CD4-positive, alpha-beta T cell treated with Interleukin-21 for 1 hour (primary cell): Measurements from ENCODE around the gene SEC23B.
A peak's percentile ranks its signal among the peaks of the same experiment; 100 is the strongest.
"Not testable (repeated sequence)": the region's sequence is repeated elsewhere in the genome, so short reads cannot be mapped to it uniquely, and the experiment has no call there.

ENCODE experiments used
- DNase-seq: peaks from one replicate; pipeline ENCODE4 v3.0.0-alpha.2; 2020

Gene SEC23B

DNA sequence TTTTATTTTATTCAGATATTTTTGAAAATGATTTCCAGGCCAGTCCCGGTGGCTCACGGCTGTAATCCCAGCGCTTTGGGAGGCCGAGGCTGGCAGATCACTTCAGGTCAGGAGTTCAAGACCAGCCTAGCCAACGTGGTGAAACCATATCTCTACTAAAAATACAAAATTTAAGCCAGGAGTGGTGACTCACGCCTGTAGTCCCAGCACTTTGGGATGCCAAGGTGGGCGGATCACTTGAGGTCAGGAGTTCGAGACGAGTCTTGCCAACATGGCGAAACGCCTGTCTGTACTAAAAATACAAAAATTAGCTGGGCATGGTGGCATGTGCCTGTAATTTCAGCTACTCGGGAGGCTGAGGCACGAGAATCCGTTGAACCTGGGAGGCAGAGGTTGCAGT, 19.0 kb downstream of the SEC23B start:
- DNase-seq = not testable (repeated sequence)

DNA sequence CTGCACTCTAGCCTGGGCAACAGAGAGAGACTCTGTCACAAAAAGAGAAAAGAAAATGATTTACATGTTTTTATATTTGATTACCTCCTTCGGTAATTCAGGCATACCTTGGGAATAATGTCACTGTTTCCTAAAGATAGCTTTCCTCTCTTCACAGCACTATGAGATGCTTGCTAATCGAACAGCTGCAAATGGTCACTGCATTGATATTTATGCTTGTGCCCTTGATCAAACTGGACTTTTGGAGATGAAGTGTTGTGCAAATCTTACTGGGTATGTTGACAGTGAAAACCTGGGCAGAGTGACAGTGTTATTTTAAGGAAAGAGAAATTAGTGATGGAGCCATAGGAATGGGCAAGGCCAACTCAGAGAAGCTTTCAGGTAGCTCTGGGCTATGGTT, 19.6 kb downstream of the SEC23B start:
- no peak for DNase-seq

DNA sequence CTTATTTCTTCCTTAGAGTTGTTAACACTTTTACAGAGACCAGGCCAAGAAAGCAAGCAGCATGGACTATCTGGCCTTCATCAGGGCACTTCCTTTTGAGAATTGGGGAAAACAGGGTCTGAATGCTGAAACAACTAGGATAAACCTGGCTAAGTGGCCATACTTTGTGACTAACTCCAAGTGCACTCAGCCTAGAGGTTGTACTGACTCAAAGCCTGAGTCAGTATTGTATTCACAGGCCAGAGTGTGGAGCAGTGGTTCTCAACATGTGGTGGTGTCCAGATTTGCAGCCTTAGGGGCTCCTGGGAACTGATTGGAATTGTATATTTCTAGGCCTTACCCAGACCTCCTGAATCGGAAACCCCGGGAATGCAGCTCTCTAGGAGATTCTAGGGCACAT, 20.1 kb downstream of the SEC23B start:
- DNase-seq = no peak

DNA sequence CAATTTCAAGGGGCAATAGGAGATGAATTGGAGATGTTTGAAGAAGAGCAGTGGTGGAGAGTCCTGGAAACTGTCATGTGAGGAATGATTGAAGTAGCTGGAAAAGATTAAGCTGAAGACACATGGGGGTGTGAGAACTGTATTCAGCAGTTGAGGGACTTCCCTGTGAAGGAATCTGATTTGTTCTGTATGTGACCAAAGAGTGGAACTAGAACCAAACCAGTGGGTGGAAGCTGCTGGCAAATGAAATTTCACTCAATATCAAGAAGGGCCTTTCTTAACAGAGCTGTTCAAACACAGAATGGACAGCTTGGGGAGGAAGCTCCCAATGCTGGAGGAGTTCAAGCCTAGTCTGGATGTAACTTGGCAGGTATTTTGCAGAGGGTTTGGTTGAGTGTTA, 21.3 kb downstream of the SEC23B start:
- DNase-seq = no peak

DNA sequence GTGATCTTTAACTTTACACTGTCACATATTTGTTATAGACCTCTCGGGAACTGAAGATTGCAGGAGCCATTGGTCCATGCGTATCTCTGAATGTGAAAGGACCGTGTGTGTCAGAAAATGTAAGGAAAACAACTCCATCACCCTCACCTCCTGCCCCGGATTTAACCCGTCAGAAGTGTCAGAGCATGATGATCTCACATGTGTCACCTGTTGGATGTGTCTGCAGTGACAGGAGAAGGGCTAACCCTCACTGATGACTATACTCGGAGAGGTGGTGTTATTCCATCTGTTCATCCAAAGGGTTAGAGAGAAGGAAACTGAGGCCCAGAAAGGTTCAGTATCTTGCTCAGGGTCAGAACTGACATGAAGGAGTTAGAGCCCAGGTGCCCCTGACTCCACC, 24.9 kb downstream of the SEC23B start:
- no peak for DNase-seq

DNA sequence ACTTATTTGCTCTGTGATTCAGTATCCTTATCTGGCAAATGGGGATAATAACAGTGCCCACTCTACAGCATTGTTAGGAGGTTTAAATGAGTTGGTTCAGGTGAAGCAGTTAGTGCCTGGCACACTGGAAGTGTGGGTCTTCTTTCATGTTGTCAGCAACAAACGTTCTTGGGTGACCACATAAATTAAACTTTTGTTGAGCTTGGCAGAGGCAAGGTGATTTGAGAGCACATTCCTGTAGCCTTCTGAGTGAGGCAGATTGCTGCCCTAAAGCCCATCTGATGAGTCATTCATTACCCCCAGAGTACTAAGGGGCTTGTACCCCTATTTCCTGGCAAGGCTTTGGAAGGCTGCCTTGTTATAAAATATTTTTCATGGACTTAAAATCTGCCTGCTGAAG, 25.8 kb downstream of the SEC23B start:
- no peak for DNase-seq

DNA sequence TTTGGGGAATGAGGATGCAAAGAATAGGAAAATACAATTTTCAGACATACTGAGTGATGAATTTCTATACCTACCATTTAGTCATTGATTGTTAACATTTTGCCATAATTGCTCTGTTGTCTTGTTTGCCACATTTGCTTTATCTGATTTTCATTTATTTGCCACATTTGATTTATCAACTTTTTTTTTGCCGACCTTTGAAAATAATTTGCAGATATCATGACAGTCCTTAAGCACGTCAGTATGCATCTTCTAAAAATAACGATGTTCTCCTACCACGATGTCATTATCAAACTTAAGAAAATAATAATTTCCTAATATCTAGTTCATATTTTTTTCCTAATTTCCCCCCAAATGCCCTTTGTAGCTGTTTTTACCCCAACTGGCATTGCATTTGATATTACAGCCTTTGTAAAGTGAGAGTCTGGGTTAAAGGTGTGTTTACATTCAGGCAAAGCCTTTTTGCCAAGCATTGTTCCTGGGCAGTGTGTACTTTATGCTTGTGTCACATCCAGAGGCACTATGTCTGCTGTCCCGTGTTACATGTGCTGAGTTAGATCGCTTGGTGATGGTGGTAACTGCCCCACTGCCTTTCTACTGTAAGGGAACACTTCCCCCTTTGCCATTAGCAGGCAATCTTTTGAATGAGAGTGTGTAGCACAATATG, 26.4 kb downstream of the SEC23B start:
- no peak for DNase-seq

DNA sequence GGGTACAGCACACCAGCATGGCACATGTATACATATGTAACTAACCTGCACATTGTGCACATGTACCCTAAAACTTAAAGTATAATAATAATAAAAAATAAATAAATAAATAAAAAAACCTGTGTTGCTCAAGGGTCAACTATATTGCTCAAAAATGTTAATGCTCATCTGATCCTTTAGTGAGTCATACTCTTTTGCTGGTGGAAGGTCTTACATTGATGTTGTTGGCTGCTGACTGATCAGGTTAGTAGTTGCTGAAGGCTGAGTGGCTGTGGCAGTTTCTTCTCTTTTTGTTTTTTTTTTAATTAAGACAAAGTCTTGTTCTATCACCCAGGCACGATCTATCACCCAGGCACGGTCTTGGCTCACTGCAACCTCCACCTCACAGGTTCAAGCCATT, 29.9 kb downstream of the SEC23B start:
- DNase-seq = no peak

DNA sequence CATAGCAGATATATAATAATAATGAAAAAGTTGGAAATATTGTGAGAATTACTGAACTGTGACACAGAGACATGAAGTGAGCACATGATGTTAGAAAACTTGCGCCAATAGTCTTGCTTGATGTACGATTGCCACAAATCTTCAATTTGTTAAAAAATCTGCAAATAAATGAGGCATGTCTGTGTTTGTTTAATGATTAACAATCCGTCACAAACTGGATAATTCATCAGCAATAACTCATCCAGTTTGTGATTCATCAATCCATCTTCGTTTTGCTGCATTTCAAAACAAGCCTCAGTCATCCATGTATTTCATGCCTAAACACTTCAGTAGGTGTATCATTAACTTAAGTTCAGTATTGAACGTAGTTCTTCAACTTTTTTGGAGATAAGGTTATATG, 34.0 kb downstream of the SEC23B start:
- DNase-seq = no peak

DNA sequence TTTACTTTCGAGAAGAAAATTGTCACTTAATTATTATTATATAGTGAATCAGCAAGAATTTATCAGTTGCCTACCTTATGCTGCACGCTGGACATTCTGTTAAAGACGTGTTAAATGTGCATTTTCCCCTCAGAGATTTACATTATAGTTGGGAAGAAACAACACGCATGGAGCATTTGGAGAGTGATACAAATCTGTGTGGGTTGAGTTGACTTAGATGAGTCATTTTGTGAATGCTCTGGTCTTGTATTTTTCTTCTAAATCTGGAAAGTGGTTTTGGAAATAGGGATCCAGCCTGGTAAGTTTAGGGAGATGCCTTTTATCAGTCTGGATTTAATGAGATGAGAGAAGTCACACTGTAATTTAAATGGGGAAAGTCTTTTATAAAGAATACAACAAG, 35.5 kb downstream of the SEC23B start:
- no peak for DNase-seq

DNA sequence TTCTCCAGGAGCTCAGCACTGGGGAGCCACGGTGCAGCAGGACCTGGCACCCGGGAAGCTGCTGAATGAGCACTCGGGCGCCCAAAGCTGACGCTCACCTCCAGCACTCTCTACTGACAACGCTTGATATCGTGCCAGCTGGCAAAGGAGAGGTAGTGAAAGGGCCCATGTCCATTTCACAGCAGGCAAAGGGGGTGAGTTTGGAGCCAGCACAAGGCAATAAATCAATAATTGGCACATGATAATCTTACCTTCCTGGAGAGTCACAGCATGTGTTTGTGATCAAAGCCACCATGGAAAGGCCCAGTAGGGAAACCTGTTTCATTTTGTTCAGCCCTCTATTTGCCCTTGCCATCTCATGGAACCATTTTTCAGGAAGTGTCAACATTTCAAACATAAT, 36.2 kb downstream of the SEC23B start:
- DNase-seq = no peak

DNA sequence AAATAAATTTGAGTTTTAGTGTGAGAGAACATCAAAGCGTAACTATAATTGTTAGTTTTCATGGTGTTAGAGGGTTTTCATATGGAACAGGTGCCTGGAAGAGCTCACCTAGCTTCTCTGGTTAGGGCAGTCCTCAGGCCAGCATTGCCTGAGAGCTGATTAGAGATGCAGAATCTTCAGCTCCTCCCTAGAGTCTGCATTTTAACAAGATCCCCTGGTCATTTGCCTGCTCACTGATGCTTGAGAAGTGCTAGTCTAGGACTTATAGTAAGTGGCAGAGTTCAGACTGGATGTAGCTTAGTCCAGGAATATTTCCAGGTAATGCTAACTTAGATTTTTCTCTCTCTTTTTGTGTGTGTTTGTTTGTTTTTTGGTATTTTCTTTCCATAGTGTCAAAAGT, 37.8 kb downstream of the SEC23B start:
- DNase-seq = no peak

DNA sequence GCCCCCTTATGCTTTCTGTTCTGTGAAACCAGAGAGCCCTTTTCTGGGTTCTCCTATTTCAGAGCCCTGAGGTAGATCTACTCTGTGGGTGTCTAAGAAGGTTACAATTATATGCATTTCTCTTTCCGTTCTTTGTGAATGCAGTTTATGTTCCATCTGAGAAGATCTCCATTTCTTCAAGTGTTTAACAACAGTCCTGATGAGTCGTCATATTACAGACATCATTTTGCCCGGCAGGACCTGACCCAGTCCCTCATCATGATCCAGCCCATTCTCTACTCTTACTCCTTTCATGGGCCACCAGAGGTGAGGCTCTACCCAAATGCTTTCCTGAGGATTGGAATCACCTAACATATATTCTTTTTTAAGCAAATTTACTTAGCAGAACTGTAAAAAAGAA, 40.7 kb downstream of the SEC23B start:
- no peak for DNase-seq

DNA sequence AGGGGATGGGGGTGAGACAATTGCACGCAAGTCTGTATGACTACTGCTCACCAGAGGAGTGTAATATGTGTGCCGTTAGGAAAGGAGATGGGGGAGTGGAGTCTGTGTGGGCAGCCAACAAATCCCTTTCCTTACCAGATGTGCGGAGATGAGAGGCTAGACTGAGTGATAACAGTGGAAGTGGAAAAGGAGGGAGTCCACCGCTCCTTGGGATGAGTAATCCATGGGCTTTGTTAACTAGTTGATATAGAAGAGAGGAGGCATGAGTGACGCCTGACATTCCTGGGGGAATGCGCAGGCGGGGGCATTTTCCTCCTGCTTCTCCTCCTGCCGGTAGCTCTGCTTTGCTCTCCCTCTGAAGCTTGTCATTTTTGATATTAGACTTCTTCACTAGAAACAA, 46.0 kb downstream of the SEC23B start:
- DNase-seq = no peak

DNA sequence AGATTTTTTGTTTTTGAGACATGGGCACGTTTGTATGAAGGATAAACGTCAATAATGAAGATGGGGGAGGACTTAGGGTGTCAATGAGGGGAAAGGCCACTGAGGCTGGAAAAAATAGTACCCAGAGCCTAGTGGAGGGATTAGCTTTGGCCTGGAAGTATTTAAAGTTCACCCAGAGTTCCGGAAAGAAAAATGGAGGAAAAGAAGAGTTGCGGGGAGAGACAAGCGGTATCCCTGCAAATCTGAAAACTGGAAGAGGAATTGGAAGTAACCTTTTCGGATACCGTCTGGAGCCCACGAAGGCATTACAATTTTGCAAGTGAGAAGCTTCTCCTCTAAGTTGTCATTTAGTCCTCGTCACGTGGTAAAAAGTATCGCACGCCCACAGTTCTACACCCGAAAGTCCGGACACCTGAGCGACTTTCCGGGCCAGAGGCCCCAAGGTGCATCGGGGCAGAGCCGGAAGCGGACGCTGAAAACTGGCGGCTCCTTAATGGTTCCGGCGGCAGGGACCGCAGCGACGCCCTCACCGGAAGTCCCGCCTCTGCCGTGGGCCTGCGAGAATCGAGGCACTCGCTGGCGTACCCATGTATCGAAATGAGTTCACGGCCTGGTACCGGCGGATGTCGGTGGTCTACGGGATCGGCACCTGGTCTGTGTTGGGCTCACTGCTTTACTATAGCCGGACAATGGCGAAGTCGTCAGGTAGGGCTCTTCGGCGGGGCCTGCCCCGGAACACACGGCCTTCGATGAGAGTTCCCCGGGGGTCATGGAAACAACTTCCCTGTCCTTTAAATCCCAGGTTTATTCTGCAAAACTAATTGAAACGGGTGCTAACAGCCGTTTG, 59.4 kb downstream of the SEC23B start, which contains the start of gene SMIM26:
Gene SMIM26 (plus strand): TSS at position 541 of the 847 bp plus-strand sequence. CDS start 47 bp downstream, at position 588.
- DNase-seq = peak; percentile 95

DNA sequence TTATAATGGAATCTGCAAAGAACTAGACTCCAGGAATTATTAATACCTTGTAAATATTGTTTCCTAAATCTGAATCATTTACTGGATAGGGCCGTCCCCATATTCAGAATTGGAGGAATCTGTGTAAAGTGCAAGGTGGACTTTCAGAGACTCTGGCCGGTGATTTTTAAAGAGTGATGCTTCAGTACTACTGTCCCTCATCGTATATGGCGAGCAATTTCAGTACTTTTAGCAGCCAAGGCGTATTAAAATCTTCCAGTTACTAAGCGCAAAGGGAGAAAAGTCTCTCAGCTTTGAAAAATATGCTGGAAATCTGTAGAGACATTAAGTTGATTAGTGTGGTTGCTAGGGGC, 60.0 kb downstream of the SEC23B start:
- DNase-seq = no peak

DNA sequence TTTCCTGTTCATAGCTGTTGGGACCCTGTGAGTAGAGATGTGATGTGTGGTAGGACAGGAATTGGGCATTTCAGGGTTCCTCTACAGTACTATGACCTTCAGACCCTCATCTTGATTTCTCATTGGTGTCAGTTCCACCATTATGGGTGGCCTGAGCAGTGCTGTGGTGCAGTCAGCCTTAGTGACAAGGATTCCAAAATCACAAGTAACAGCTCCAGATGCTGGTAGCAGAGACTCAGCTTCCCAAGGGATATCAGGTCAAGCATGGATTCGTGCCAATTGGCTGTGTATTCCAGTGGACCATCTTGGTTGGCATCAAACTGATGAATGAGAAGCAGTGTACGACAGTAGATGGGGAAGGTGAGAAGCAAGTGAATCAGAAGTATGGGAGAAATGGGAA, 63.3 kb downstream of the SEC23B start:
- DNase-seq = no peak

DNA sequence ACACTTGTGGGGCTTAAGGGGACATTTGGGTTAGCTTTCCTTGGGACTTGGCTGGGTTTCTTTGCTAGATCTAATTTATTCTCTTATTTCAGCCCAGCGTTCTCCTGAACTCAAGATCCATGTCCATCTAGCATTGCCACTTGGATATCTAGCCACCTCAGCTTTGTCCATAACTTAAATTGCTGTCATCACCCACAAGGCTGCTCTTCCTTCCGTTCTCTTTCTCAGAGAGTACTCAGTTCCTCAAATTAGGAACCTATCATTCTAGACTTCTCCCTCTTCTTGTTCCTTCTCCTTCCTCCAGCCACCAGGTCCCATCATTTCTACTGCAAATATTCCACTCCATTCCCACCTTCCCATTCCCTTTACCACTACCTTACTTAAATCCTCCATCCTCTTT, 63.8 kb downstream of the SEC23B start:
- no peak for DNase-seq

DNA sequence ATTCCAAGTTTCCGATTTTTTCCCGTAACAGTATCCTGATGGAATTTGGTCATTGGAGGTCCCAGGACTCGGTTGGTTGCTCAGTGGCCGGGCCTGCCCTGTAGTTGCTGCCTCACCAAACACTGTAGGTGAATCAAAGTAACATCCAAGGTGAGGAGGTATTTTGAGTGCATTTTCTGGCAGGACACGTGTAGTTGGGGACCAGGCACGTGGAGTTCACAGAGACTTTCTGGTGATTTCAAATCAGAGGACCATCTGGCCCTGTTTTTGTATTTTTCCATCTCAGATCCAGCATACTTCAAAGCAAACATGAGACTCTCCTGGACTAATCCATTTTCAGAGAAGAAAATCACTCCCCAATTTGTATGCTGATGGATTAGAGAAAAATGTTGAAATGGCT, 70.2 kb downstream of the SEC23B start:
- DNase-seq = no peak

DNA sequence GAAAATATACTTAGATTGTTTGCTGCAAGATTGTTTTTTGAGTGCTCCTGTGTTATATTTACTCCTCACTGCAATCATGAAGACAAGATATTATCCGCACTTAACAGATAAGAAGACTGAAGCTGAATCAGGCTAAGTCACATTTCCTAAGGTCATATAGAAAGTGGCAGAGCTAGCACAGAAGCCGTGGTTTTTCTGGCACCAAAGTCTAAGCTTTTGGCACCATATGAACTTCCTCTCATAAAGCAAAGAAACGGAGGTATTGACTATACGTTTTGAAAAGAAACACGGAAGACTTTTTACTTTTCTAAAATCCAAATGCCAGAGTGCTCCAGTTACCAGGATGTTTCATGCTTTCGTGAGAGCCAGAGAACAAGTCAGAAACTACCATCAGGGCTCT, 70.8 kb downstream of the SEC23B start:
- no peak for DNase-seq

DNA sequence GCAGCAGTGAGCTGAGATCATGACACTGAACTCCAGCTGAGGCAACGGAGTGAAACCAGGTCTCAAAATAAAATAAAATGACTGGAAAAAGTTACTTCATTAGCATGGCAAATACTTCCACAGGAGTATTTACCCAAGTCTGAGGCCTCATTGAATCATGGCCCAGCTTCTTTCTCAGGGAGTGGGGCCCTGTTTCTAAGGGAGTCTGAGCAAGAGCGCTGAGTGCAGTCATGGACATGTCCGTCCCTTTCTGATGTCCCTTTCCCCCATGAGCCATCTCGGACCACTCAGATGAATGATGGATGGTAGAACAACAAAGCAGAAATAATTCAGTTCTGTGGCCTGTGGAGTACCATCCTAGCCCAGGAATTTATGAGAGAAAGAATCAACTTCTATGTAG, 72.3 kb downstream of the SEC23B start:
- no peak for DNase-seq

DNA sequence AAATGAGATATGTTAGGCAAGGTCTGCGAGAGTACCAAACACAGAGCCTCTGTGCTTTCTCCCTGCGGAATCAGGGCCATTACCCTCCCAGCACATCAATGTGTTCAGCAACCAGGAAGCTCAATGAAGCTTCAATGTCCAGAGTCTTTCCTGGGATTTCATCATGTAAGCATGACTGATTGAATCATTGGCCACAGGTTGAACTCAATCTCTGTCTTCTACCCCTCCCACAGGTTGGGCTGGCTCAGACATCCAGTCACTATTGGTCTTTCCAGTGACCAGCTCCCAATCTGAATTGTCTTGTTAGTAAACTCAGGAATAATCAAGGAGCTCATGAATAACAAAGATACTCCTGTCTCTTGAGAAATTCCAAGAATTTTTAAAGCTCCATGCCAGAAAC, 77.4 kb downstream of the SEC23B start:
- no peak for DNase-seq

DNA sequence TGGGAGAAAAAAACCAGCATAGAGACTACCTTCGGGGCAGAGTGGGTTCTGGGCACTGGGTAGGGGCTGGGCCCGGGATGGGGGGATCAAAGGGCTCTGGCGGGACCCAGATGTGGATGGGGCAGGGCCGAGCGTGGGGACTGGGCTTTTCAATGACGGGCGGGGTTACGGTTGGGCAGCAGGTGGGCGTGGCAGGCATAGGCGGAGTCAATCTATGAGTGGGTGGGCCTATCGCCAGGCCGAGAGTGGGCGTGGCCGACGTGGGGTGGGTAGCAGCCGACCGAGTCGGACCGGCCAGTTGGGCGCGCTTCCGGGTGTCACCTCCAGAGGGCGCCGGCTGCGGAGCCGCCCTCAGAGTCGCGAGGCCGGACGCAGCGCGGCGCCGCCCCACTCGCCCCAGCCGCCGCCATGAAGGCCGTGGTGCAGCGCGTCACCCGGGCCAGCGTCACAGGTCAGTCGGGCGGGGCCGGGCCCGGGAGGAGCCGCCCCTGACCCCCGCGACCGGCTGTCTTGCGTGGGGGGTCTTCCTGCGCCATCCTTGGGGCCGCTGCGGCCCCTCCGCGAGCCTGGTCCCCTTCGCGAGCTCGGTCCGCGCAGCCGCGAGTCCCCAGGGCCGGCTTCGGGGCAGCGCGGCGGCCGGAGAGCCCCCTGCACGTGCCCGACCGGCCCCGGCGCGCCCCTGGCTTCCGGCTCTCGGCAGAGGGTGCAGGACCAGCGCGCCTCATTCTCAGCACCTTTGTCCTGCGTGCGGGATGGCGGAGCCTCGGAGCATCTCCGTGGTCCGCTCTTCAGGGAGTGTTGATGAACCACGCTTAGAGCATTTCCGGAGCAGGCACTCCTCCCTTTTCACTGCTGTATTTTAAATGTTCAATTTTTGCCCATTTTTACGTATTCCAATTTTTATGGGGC, 80.2 kb downstream of the SEC23B start, which contains the start of gene DTD1:
Gene DTD1 (plus strand): TSS at position 390 of the 909 bp plus-strand sequence. CDS start 19 bp downstream, at position 409.
- peak; percentile 89 for DNase-seq

DNA sequence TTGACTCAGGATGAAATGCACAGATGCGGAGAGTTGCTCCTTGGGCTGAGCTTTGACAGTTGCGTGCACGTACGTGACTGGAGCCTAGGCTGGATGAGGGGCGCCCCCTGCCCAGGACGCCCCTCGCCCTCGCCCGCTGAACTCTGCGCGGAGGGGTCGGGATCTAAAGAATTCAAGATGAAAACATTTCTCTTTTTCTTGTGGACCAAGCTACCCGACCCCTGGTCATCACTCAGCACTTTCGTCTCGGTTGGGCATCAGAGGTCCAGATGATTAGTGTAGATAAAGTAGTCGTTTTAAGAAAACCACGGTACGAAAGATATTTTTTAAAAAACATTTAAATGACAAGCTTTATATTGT, 80.8 kb downstream of the SEC23B start:
- no peak for DNase-seq
